DMS114 treated with DMSO at 0.1 percent for 48 hours (cell line): Measurements from ENCODE around the gene MAP4K3.
"Not testable (repeated sequence)": the region's sequence is repeated elsewhere in the genome, so short reads cannot be mapped to it uniquely, and the experiment has no call there.

Experiments
- DNase-seq: peaks from one replicate; lab custom pipeline; 2025; ENCODE audit not compliant: unreplicated experiment; lab: John Stamatoyannopoulos, UW

MAP4K3 gene

DNA sequence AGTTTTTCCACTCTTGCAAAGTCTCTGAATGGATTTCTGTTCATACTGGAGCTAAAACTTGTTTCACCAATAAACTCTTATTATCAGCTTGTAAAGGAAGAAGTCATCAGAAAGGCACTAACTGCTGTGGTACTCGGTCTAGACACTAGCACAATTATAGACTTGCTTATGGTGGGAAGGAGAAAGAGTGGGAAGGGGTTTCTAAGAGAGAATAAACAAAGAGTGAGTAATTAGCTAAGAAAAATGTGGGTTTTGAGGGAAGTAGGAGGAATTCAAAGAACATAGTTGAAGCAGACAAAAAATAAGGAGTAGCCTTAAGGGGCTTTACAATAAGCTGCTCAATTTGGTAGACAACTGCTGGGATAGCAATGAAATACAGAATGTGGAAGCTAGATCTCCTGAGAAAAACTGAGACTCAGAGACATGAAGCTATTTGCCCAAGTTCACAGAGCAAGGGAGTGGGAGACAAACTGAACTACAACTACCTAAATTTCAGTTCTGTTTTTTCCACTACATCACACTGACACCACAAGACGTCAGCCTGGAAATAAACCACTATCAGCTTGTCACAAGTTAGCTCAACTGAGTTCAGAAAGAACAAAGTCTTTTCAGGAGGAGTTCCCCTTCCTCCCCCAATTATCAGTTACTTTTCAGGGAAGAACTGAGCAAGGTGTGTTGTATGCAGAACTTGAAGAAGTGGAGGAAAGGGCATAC lies 59.7 kb downstream of the MAP4K3 start:
- DNase-seq = no peak

DNA sequence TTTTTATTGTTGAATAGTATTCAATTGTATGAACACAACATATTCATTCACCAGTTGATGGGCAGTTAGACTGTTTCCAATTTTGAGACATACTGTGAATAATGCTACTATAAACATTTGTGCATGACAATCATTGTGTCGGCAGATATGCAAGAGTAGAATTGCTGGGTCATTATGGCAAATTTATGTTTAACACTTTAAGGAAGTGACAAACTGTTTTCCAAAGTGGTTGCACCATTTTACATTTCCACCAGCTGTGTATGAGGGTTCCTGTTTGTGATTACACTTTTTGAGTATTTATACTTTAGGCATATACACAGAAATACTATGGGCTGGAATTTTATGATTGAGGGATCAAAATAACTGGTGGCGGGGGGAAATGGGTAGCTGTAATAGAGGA lies 61.2 kb downstream of the MAP4K3 start:
- no peak for DNase-seq

DNA sequence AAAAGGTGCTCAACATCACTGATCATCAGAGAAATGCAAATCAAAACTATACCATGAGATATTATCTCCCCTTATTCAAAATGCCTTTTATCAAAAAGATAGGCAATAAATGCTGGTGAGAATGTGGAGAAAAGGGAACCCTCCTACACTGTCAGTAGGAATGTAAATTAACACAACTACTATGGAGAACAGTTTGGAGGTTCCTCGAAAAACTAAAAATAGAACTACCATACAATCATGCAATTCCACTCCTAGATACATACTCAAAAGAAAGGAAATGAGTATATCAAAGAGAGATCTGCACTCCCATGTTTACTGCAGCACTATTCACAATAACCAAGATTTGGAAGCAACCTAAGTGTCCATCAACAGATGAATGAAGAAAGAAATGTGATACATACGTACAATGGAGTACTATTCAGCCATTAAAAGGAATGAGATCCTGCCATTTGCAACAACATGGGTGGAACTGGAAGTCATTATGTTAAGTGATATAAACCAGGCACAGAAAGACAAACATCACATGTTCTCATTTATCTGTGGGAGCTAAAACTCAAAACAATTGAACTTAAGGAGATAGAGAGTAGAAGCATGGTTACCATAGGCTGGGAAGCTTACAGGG lies 63.8 kb downstream of the MAP4K3 start:
- no peak for DNase-seq

GRCh38 chr2:39370101-39370500 lies 67.0 kb downstream of the MAP4K3 start:
- no peak for DNase-seq

- no peak for DNase-seq
Measured at GRCh38 chr2:39368846-39369245, 68.2 kb downstream of the MAP4K3 start.

DNA sequence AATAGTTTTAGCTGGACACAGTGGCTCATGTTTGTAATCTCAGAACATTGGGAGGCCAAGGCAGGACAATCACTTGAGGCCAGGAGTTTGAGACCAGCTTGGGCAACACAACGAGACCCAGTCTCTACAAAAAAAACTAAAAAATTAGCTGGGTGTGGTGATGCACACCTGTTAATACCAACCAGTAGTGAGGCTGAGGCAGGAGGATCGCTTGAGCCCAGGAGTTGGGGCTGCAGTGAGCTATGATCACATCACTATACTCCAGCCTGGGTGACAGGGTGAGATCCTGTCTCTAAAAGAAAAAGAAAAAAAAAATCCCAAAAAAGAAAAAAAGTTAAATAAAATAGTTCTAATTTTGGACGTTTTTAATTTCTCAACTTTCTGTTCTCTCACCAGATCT lies 68.7 kb downstream of the MAP4K3 start:
- DNase-seq = no peak

DNA sequence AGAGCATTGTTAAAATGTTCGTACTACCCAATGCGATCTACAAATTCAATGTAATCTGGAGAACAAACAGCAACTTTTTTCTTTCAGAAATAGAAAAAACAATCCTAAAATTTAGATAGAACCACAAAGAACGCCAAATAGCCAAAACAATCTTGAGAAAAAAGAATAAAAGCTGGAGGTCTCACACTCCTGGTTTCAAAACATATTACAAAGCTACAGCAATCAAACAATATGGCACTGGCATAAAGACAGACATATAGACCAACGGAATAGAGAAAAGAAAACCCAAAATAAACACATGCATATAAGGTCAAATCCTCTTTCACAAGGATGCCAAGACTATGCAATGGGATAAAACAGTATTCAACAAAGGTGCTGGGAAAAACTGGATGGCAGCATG lies 74.5 kb downstream of the MAP4K3 start:
- DNase-seq = no peak

DNA sequence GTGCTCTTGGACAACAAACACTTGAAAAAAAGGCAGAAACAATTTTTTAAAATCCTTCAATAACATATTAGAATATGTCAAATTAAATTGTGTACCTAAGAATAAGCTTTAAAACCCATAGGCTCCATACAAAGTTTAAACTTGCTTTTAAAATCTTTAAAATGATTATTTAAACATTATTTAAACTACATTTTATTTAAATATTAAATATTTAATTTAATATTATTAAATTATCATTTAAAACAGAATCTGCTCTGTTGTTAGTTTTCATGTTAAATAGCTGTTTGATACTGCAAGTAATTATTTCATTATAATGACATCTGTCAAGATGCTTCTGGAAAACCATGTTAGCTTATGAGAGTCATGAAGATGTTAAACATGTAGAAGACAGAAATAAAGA lies 75.6 kb downstream of the MAP4K3 start:
- no peak for DNase-seq

DNA sequence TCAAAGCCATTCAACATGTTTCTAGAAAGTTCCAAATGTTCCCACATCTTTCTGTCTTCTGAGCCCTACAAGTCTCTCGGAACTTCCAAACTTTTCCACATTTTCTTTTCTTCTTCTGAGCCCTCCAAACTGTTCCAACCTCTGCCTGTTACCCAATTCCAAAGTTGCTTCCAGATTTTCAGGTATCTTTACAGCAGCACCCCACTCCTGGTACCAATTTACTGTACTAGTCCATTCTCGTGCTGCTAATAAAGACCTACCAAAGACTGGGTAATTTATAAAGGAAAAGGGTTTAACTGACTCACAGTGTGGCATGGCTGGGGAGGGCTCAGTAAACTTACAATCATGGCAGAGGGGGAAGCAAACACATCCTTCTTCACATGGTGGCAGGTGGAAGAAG lies 76.7 kb downstream of the MAP4K3 start:
- not testable (repeated sequence) for DNase-seq

DNA sequence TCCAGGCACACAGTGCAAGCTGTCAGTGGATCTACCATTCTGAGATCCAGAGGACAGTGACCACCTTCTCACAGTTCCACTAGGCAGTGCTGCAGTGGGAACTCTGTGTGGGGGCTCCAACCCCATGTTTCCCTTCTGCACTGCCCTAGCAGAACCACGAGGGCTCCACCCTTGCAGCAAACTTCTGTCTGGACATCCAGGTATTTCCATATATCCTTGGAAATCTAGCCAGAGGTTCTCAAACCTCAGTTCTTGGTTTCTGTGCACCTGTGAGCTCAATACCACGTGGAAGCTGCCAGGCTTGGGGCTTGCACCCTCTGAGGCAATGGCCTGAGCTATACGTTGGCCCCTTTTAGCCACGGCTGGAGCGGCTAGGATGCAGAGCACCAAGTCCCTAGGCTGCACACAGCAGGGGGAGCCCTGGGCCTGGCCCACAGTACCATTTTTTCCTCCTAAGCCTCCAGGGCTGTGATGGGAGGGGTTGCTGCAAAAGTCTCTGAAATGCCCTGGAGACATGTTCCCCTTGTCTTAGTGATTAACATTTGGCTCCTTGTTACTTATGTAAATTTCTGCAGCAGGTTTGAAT lies 77.5 kb downstream of the MAP4K3 start:
- no peak for DNase-seq

DNA sequence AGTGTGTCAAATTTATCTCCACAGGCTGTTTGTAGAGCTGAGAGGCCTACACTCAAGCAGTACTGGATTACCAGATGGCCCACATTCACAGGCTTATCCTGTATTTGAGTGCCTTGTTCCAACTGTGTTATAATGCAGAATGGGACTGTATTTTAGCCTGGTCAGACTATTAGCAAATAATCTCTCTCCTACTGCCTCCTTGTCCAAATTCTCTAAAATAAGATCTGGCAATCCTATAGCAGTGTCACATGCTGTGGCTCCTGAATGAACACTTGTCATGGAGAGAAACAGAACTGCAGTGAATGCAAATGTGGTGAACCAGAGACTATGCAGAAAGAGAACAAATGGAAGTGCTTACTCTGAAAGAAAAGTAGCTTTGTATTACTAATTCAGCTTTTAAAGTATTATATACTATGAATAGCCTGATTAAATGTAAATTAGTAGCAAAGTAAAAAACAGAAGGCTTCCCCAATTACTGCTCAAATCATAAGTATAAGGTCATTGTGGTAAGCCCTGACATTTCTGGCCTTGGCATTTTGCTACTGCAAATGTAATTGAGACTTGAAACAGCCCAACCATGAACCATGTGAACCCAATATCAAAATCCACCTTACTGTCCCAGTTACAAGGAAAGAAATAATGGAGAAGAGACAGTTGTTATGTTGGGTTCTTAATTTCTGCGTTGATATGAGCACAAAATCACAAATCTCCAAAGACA lies 80.0 kb downstream of the MAP4K3 start:
- no peak for DNase-seq

DNA sequence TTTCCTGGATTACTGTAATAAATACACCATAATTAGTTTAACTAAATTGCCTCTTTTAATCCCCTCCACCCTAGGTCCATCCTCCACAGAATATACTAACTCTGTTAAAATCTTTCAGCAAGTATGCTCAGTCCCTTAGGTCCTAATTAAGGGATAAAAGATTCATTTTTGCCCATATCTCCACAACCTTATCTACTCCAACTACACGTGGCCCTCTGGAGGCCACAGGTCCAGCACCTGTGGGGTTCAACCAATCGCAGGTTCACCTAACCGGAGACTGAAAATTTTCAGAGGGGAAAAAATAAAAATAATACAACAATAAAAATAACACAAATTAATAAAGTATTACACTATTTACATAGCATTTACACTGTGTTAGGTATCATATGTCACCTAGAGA lies 86.4 kb downstream of the MAP4K3 start:
- DNase-seq = no peak

GRCh38 chr2:39338502-39338901 lies 98.6 kb downstream of the MAP4K3 start:
- DNase-seq = no peak

DNA sequence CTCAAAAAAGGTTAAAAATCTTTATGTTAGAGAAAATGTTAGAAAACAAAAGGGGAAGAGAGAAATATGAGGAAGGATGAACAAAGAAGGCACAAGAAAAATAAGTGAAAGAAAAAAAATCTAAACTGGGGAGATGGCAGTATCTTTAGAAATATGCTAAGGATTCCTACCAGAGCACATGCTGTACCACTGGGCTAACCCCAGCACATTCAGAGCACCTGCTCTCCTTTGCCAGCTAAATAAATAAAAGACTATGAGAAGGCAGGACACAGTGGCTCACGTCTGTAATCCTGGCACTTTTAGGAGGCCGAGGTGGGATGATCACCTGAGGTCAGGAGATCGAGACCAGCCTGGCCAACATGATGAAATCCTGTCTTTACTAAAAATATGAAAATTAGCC lies 101.2 kb downstream of the MAP4K3 start:
- no peak for DNase-seq

GRCh38 chr2:39334978-39335377 lies 102.1 kb downstream of the MAP4K3 start:
- DNase-seq = no peak

DNA sequence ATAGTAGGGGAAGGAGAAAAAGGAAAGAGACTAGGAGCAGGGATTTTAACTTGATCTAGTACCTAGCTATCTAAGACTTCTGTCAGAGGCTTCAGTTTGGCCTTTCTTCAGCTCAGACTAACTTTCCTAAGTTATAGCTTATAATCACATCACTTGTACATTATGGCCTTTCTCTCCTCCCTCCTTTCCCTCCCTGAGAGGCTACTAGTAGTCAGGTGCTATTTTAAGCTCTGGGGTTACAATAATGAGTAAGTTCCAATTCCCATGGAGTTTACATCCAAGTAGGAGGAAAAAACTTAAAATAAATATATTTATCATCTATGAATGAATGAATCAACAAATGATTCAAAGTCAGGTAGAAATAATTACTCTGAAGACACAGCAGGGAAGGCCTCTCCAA lies 102.6 kb downstream of the MAP4K3 start:
- DNase-seq = no peak

GRCh38 chr2:39326644-39327043 lies 110.4 kb downstream of the MAP4K3 start:
- no peak for DNase-seq

GRCh38 chr2:39325966-39326365 lies 111.1 kb downstream of the MAP4K3 start:
- no peak for DNase-seq

GRCh38 chr2:39321056-39322035 lies 115.7 kb downstream of the MAP4K3 start:
- not testable (repeated sequence) for DNase-seq

DNA sequence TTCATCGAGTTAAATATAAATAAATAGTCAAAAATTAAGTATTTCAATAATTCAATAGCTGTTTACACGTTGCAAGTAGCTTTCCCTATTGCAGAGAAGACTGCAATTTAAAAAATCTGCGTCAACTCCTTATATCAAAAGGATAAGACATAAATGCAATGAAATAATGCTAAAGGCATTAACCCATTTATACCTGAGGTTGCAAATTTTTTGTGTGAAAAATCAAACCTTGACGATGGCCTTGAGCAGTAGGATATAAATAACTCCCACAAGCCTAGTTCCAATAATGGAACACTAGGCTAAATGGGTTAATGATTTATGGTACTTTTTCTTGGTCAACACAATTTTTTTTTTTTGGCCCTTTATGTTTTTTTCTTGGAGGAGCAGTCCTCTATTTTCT lies 116.9 kb downstream of the MAP4K3 start:
- DNase-seq = no peak

- DNase-seq = no peak
Measured at GRCh38 chr2:39313575-39313974, 123.5 kb downstream of the MAP4K3 start.
